ENCODE results near the gene SCN3A.

The SCN3A gene

GRCh38 chr2:165155152-165155551, 48.7 kb downstream of the SCN3A start:
- 0 out of 2 replicates have a peak, but pooled peaks cover under 1% of the 10 kb centered on the region for H3F3A ChIP-seq (ENCODE audit: insufficient read depth, low read length)
- no peak overlapping the region for H3K27ac ChIP-seq (ENCODE audit: low read length)
- H3K4me2 ChIP-seq (ENCODE audit: low read depth, low read length), result no peak overlapping the region
- peaks cover 7% of the 10 kb centered on the region for H3K4me1 ChIP-seq (ENCODE audit: low read length)
- no peaks in the 10 kb centered on the region for H3K27me3 ChIP-seq (replicated peaks; ENCODE audit: insufficient read depth, low read length)
- TF ChIP-seq EZH2 (optimal IDR thresholded peaks at IDR 0.05; ENCODE audit: low read depth, low read length), result no peak
- no peak overlapping the region for H2AFZ ChIP-seq (ENCODE audit: low read length)
- no peaks in the 10 kb centered on the region for H4K20me1 ChIP-seq (ENCODE audit: insufficient read depth, low read length)
- no peaks in the 10 kb centered on the region for H3K9me3 ChIP-seq (replicated peaks; ENCODE audit: insufficient read depth, low read length)
- no peaks in the 10 kb centered on the region for H3K9me2 ChIP-seq (replicated peaks; ENCODE audit: insufficient read depth, low read length)
- H3K4me3 ChIP-seq (ENCODE audit: low read length), result no peak overlapping the region
- no peaks in the 10 kb centered on the region for H3K36me3 ChIP-seq (replicated peaks; ENCODE audit: insufficient read depth, low read length)
- DNase-seq, result no peak
- no peak overlapping the region for H3K9ac ChIP-seq (ENCODE audit: low read length)
- H3K79me2 ChIP-seq (ENCODE audit: low read length), result no peaks in the 10 kb centered on the region

GRCh38 chr2:165149439-165149838, 54.4 kb downstream of the SCN3A start:
- TF ChIP-seq EZH2 (optimal IDR thresholded peaks at IDR 0.05; ENCODE audit: low read depth, low read length) (no peak), CTCF (IDR thresholded peaks at IDR 0.05; ENCODE audit: low read length) (no peak), EZH2phosphoT487 (IDR thresholded peaks at IDR 0.05; ENCODE audit: low read length) (no peak)
- Histone ChIP-seq H3K27me3 (replicated peaks; ENCODE audit: insufficient read depth, low read length) (no peaks in the 10 kb centered on the region), H3K4me3 (ENCODE audit: low read length) (no peak overlapping the region), H3K36me3 (replicated peaks; ENCODE audit: insufficient read depth, low read length) (no peaks in the 10 kb centered on the region), H3F3A (ENCODE audit: insufficient read depth, low read length) (peaks cover 21% of the 10 kb centered on the region), H3K79me2 (ENCODE audit: low read length) (no peaks in the 10 kb centered on the region), H3K4me1 (ENCODE audit: low read length) (peaks cover 34% of the 10 kb centered on the region), H2AFZ (ENCODE audit: low read length) (no peak overlapping the region), H3K9me2 (replicated peaks; ENCODE audit: insufficient read depth, low read length) (no peaks in the 10 kb centered on the region), H3K9ac (ENCODE audit: low read length) (peak overlapping the region; percentile 38; the same call in 1 of the 2 replicates), H3K27ac (ENCODE audit: low read length) (peak overlapping the region; percentile 86), H4K20me1 (ENCODE audit: insufficient read depth, low read length) (no peaks in the 10 kb centered on the region), H3K9me3 (replicated peaks; ENCODE audit: insufficient read depth, low read length) (no peaks in the 10 kb centered on the region), H3K4me2 (ENCODE audit: low read depth, low read length) (peak overlapping the region; percentile 53; the same call in 1 of the 2 replicates)
- peak; percentile 94 for DNase-seq

GRCh38 chr2:165147186-165148045, 56.4 kb downstream of the SCN3A start:
- H3F3A ChIP-seq (ENCODE audit: insufficient read depth, low read length), result peaks cover 21% of the 10 kb centered on the region
- no peak overlapping the region for H3K4me2 ChIP-seq (ENCODE audit: low read depth, low read length)
- TF ChIP-seq CTCF (IDR thresholded peaks at IDR 0.05; ENCODE audit: low read length), result no peak
- TF ChIP-seq EZH2phosphoT487 (IDR thresholded peaks at IDR 0.05; ENCODE audit: low read length), result no peak
- TF ChIP-seq EZH2 (optimal IDR thresholded peaks at IDR 0.05; ENCODE audit: low read depth, low read length), result no peak
- peaks cover 46% of the 10 kb centered on the region for H3K4me1 ChIP-seq (ENCODE audit: low read length)
- no peaks in the 10 kb centered on the region for H3K79me2 ChIP-seq (ENCODE audit: low read length)
- H2AFZ ChIP-seq (ENCODE audit: low read length), result no peak overlapping the region
- no peaks in the 10 kb centered on the region for H3K36me3 ChIP-seq (replicated peaks; ENCODE audit: insufficient read depth, low read length)
- H3K27ac ChIP-seq (ENCODE audit: low read length), result peak overlapping the region; percentile 86; the same call in 1 of the 2 replicates
- DNase-seq, result peak; percentile 51
- H3K4me3 ChIP-seq (ENCODE audit: low read length), result no peak overlapping the region
- H4K20me1 ChIP-seq (ENCODE audit: insufficient read depth, low read length), result no peaks in the 10 kb centered on the region
- no peaks in the 10 kb centered on the region for H3K27me3 ChIP-seq (replicated peaks; ENCODE audit: insufficient read depth, low read length)
- no peaks in the 10 kb centered on the region for H3K9me3 ChIP-seq (replicated peaks; ENCODE audit: insufficient read depth, low read length)
- H3K9me2 ChIP-seq (replicated peaks; ENCODE audit: insufficient read depth, low read length), result no peaks in the 10 kb centered on the region
- no peak overlapping the region for H3K9ac ChIP-seq (ENCODE audit: low read length)

GRCh38 chr2:165144315-165144714, 59.5 kb downstream of the SCN3A start:
- no peaks in the 10 kb centered on the region for H3K27me3 ChIP-seq (replicated peaks; ENCODE audit: insufficient read depth, low read length)
- TF ChIP-seq EZH2phosphoT487 (IDR thresholded peaks at IDR 0.05; ENCODE audit: low read length) (no peak), CTCF (IDR thresholded peaks at IDR 0.05; ENCODE audit: low read length) (no peak), EZH2 (optimal IDR thresholded peaks at IDR 0.05; ENCODE audit: low read depth, low read length) (no peak)
- peaks cover 33% of the 10 kb centered on the region for H3K4me1 ChIP-seq (ENCODE audit: low read length)
- H3K9me2 ChIP-seq (replicated peaks; ENCODE audit: insufficient read depth, low read length), result no peaks in the 10 kb centered on the region
- H4K20me1 ChIP-seq (ENCODE audit: insufficient read depth, low read length), result no peaks in the 10 kb centered on the region
- DNase-seq, result peak; percentile 48
- H3K27ac ChIP-seq (ENCODE audit: low read length), result peak overlapping the region; percentile 14; the same call in 1 of the 2 replicates
- no peaks in the 10 kb centered on the region for H3K9me3 ChIP-seq (replicated peaks; ENCODE audit: insufficient read depth, low read length)
- H3K36me3 ChIP-seq (replicated peaks; ENCODE audit: insufficient read depth, low read length), result no peaks in the 10 kb centered on the region
- H3K9ac ChIP-seq (ENCODE audit: low read length), result no peak overlapping the region
- H3K4me2 ChIP-seq (ENCODE audit: low read depth, low read length), result no peak overlapping the region
- no peaks in the 10 kb centered on the region for H3K79me2 ChIP-seq (ENCODE audit: low read length)
- H3K4me3 ChIP-seq (ENCODE audit: low read length), result no peak overlapping the region
- H3F3A ChIP-seq (ENCODE audit: insufficient read depth, low read length), result peaks cover 13% of the 10 kb centered on the region
- no peak overlapping the region for H2AFZ ChIP-seq (ENCODE audit: low read length)

Measured in MM.1S (cell line).